HS-27A (cell line): ENCODE data around the gene TMEM26.

Source experiments
- DNase-seq: peaks from one replicate; pipeline ENCODE4 v3.0.0-alpha.2; 2012; ENCODE audit warnings: low read depth, missing footprints

The TMEM26 gene

DNA sequence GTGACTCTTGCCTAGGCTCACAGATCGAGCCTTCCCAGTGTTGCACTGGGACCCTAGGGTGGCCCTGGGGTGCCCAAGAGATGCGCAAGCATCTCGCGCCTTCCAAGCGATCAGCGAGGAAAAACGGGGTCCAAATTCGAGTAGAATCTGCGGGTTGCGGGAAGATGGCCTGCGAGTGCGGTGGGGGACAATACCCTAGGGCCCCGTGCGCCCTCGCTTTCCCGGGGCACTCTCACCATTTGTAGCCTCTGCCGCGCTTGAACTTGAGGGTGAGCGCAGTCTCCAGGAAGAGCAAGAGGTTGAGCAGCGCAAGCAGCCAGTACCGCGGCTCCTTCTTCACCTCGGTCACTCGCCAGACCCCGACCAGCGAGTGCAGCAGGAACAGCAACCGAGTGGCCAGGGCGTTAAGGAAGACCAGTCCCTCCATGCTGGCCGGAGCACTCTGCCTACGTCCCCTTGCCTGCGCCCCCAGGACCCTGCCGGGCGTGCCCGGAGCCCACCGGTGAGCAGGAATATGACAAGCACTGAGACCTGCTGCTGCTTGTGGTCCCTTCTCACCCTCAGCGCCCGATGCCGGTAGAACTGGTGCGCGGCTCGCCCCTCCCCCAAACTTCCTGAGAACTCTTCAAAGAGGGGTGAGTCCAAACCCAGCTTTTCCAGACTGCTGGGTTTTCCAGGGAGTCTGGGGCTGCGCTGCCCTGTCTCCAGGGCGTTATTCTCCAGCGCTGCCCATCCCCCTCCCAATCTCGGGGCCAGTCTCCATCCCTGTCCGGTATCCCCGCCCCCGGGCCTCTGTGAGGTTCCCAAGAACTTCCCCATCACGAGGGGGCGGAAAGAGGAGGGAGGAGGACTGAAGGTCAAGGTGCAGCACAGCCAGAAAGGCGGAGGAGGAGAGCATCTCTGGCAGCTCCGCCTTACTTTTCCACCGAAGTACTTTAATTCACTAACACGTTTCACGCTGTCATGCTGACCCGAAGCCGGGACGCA is at the start of gene TMEM26:
Gene TMEM26, minus strand, starts transcription at position 727 of the 987 bp plus-strand sequence. Its CDS starts 300 bp downstream, at position 427.
- no peak for DNase-seq

DNA sequence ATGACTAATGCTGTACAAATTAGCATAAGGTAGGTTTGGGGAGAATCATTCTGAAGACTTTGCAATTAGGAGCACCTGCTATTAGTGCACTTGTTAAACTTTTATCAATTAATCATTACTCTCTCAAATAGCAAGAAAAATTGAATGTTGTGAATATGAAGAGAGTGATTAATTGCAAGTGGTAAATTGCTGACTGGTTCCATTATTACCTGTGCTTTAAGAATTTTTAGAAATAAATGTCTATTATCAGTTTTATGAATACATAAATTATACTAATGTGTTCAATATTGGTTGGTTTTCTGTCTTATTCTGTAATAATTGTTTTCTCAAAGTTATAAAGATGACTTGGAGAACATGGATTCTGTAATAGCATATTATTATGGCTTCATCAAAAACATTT is 47.3 kb upstream of the TMEM26 start:
- DNase-seq, result no peak

DNA sequence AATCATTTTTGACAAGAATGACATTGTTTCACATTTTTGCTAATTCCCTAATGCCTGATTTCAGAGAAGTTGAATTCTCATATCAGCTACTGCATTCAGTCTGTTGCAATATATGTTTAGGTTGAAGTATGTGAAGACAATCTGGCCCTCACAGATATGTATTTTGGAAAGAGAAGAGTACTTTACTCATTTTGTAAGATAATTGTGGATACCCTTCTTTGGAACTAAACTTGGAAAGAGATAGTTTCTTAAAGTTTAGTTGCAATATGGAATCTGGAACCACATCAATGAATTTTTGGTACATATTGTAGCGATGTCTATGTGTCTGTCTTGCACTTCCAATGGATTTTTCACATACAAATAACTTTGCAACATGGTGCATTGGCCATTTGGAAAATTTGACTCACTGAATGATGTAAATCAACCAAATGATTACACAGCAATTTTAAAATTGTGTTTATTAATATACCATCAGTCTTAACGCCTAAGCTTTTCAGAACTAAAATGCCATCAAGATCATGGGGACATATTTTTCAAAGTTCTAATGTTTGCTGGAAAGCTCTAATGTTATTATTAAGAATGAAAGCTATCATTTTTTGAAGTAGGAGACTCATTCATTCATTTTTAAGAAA is 39.3 kb upstream of the TMEM26 start:
- DNase-seq, result no peak

DNA sequence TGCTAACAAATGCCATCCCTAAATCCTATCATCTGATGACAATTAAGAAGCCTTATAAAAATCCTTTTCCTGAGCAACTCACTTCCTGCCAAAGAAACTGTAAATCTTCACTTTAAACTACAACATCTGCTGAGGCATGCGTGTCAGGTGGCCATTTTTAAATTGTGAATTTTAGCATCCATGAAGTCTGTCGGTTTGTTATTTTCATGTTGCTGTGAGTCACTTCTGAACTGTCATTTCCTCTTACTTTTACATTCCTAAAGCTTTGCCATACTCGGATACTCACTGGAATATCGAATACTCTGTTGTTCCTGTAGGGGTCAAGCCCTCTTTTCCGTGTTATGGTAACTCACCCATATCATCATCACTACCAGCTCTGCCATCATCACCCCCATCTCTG is 34.3 kb upstream of the TMEM26 start:
- DNase-seq, result no peak

DNA sequence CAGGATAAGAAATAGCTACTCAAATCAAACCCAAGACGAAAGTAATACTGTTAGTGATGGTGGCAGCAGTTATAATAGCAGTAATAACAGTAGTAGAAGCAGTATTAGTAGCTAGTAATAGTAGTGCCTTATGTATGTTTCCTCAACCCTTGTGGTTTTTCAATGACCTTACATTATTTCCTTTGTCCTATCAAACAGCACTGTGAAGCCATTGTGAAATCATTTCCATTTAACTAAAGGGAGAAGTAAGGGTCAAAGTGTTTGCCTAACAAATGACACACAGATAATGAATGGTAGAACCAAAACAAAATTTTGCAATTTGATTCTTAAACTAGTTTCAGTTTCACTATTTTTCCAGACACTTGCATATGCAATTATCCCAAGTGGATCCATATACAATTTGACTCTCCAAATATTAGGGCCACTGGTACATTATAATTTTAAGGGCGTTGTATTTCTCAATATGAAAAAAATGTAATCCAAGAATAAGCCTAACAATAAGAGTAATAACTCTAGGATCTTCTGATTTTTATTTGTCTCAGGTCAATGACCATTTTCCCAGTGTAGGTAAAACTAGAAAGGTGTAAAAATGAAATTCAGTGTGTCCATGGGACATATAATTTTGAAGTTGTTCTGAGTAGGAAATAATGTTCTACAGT is 33.7 kb upstream of the TMEM26 start:
- no peak for DNase-seq

DNA sequence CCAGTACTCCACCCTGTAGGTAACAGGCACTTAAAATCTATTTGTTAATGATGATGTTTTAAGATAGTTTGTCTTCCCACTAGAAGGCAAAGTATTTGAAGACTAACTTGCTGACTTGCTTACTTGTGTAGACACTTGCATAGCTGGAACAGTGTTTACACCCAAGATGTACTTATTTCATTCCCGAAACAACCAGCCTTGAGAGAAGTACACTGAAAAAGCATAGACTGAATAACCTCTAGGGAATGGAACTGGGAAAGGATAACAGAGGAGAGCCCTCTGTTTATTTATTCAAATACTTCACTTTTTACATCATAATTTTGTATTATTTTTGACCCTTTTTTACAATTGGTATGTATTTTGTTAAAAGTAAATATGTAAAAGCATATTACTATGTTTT is 33.1 kb upstream of the TMEM26 start:
- no peak for DNase-seq

DNA sequence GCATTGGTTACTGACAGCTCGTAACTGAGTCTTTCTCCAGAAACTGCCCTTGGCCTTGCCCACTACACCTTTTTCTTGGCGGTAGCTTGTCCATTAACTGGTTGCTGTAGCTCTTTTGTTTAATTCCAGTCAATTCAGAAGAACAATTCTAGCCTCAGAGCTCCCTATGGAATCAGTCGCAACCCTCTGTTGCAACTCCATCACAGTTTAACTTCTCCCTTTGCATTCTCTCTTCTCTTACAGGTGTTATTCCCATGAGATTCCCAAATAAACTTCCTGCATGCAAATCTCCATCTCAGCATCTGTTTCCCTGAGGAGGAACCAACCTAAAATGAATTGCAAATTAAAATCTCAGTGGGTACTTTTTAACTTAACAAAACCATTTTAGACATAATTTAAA is 28.4 kb upstream of the TMEM26 start:
- DNase-seq, result no peak

DNA sequence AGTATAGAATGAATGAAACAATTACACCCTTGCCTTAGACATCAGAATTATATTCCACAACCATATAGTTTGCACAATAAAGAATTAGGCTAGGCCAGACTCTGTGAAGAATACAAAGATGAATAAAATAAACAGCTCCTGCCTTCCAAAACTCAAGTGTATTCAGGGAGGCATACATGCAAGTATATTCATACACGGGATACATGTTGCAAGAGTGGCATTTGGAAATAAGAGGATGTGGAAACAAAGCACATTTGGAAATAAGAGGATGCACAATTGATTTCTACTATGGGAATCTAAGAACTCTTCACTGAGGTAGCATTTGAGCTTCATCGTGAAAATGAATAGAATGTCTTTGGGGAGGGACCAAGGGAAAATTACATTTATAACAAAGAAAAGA is 27.0 kb upstream of the TMEM26 start:
- no peak for DNase-seq

DNA sequence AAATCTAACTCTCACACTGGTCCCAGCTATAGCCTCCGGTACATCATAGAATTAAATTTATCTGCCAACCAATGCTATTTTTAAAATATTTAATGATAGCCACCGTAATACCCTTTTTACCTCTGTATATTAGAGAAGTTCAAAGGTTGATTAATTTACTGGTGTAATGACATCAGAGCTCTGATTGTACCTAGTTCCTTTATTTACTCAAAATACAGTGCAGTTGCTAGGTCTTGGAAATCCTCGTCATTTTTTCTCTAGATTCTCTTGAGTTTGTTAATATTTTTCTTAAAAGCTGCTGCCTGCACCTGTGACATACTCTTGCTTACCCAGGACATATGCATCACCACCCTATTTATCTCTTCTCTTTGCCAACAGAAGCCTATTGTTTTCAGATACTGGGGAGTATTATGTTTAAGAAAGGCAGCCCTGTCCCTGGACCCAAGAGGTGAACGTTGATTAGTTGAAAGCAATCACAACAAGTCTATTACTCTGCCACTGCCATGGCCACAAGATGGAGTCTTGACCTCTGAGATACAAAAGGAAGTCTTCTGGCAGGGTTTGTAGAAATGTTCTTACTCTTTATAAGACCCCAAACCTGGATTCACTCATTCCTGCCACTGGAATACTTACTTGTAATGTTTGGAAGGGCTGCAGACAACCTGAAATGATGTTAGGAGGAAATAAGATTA is 25.6 kb upstream of the TMEM26 start:
- DNase-seq, result no peak

DNA sequence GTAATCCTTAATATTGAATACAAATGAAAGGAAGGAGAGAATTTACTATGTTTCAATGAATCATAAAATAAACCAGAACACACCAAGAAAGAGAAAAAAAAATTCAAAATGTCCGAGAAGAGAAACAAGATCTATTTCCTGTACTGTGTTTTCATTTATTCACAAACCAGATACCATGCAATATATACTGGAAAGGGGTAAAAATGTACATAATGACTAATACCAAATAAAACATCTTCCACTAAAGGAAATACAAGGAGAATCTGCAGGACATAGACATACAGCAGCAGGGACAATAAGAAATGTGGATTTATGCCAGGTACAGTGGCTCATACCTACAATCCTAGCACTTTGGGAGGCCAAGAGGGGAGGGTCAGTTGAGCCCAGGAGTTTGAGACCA is 24.3 kb upstream of the TMEM26 start:
- no peak for DNase-seq

DNA sequence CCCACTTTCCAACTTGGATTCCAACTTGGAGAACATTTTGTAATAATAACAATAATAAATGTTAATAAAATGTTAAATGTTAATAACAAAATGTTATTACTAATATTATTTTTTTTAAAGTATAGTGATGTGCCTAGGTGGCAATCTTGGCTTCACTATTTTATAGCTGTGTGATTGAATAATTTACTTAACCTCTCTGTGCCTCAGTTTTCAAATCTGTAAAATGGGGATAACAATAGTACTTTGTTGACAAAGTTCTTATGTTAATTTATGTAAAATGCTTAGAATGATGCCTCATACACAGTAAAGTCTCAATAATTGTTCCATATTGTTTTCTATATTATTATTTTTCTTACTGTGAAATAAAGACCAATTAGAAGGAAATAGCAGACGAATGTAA is 23.3 kb upstream of the TMEM26 start:
- no peak for DNase-seq

DNA sequence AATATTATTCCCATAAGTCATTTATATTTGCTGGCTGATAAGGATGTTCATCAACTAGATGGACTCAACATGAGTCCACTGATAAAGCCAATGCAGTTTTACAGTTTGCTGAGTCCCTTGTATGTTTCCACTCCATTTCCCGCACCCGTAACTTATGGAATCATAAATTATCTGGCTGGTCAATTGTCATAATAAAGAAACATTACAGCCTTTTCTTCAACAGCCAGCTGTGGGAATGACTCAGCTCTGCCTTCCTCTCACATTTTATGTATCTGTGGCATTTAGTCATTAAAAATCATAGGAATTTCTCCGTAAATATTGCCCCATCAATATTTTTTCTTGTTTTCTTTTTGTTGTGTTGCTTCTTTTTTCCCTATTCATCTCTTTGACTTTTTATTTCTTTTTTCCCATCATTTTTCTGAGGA is 22.3 kb upstream of the TMEM26 start:
- DNase-seq, result no peak

DNA sequence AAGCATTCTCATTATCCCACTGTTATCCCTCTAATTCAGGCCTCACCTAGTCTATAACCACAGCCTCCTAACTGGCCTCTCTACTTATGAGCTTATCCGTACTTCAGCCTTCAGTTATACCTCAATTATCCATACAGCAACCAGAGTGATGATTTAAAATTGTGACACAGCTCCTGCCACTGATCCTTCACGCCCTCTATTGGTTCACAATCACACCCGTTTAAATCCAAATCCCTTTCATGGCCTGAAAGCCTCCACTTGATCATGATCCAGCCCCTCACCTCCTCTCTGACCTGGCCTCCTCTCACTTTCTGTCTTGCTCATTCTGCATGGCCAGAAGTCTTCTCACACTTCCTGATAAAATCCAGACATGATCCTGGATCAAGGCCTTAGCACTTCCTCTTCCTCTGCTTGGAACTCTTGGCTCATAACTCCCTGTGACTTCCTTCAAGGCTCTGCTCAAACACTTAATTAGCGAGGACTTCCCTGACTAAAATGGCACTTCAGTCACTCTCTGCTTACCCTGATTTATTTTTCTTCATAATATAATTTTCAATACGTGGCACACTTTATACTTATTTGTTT is 19.0 kb upstream of the TMEM26 start:
- no peak for DNase-seq

DNA sequence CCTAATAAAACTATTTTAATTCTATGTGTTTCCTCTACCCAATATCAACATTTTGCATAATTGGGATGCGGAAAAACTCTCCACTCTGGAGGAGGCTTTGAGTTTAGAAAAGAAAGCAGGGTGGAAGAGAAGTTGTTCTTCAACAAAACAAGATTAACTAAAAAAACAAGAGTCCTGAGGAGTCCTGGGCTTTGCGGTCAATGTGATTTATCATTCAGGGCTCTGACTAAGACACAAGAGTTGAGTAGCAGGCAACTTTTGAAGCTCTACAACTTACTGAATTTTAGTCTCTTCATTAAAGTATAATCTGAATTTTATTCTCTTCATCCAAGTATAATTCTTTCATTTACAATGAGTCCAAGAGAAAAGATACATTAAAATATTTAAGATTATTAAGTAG is 18.3 kb upstream of the TMEM26 start:
- DNase-seq, result no peak

DNA sequence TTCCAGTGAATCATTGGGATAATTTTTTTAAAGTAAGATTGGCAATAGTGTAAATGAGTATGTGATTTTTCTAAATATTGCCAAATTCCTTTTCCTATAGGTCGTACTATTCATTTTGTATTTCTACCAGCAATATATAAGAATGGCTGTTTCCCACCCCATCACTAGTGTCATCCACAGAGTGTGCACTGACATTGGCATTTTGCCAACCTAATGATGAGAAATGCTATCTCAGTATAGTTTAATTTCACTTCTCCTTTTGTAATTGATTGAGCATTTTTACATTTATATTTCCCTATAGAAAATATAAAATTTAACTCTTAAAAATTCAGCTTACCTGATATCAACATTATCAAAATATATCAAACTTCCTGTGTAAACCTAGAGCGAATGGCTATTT is 17.6 kb upstream of the TMEM26 start:
- no peak for DNase-seq

DNA sequence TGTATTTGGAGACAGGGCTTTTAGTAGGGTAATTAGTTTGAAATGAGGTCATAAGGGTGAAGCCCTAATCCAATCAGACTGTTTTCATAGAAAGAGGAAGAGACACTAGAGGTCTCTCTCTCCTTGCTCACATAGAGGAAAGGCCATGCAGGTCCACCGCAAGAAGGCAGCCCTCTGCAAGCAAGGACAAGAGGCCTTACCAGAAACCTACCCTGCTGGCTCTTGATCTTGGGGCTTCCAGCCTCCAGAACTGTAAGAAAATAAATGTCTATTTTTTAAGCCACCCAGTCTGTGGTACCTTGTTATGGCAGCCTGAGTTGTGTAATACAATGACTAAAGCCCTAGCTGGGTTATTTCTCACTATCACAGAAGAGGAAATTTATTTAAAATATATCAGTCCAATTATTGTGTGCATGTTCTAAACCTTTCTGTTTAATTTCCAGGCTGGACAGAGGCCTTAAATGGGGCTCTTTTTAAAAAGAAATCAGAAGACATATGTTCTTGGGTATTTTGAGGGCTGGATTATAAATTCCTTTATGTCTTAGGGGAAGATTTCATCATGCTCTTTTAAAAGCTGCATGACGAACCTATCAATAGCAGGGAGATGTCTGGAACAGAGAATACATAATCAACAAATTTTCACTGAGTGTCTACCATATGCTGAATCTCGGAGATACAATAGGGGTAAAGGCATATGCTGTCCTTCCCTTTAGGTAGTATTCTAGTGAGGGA is 12.9 kb upstream of the TMEM26 start:
- DNase-seq, result no peak

DNA sequence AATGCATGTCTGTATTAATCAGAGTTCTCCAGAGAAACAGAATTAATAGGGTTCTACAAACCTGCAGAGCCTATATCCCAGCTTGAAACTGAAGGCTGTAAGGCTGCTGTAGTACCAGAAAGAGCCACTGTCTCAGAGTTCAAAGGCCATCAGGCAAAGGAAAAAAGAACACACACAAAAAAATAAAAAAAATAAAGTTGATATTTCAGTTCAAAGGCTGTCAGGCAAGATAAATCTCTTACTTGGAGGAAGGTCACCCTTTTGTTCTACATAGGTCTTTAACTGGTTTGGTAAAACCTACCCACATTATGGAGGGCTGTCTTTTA is 12.0 kb upstream of the TMEM26 start:
- DNase-seq, result no peak

DNA sequence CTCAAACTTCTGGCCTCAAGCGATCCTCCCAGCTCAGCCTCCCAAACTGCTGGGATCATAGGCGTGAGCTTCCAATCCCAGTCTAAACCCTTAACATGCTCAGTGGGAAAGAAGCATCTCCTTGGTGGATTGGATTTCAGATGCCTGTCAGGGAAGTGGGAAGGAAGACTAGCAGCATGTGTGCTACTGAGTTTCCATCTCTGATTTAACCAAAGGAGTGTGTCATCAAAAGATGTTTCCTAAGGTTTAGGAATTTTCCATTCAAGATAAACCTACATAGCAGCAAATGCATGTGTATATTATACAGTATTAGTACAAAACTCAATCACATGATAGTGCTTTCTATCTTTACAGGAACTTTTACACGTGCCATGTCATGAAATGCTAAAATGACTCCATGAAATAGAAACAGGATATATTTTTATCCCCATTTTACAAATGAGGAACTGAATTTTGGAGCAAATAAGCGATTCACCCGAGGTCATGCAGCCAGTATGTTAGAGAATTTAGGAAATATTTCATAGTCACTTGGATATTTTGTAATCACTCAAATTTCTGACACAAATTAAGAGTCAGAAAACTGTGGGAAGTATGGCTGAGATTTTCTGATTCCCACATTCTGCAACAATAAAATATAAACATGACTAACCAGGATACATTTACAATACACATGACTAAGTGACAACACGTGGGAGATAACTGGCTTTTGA is 11.4 kb upstream of the TMEM26 start:
- DNase-seq, result no peak

DNA sequence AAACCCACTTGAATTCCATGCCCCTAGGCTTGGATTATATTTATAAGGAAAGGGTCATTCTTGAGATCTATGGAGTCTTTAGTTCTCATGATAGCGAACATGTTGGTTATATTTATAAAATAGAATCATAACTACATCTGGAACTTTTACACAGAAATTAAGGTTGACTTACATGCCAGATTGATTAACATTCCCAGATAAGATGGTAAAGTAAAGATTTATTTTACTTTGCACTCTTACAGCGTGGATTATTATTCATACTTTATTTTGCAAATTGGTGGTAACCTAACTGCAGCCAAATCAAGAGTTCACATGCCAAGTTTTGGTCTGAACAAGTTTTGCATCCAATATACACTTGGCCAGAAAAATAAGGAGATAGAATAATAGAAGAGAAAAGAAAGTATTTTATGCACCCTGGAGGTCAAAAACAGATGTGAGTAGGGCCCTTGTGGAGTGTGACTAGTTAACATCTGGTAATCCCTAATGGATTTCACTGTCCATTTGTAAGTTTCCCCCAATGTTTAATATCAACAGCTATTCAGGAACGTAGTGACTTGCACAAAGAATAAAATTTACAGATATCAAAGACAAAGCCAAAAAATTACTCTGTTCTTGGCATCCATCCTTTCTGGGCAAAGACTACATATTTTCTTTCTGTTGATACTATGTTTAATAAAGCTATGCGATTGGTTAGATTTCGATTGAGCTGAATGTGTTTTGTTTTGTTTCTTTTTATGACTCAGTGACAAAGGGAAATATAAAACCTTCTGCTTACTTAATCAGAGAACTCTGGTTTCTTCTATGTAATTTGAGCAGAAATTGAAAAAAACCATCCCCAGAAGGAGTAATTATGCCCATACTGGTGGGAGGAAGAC is 10.1 kb upstream of the TMEM26 start:
- no peak for DNase-seq

DNA sequence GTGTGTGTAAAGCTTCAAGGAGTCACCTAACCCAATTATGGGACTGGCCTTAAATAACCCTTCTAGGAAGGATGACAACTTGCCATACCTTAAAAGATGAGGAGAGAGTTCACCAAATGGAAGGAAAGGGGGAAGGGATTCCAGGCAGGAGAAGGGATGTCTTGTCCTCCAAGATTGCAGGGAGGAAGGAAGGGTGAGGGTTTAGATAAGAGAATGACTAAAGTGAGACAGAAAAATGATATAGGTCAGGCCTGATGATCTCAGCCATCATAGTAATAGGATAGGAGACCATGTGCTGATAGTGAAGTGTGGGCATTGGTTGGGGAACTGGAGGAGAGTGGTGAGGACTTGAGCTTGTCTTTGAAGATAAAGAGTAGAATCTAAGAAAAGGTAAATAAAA is 7.7 kb upstream of the TMEM26 start:
- no peak for DNase-seq
